NCI-H345 treated with DMSO at 0.1 percent for 48 hours (cell line): Measurements from ENCODE around the gene CYFIP1.
"Not testable (repeated sequence)": the region's sequence is repeated elsewhere in the genome, so short reads cannot be mapped to it uniquely, and the experiment has no call there.

ENCODE experiments used
- DNase-seq: peaks from one replicate; lab custom pipeline; 2025; ENCODE audit not compliant: unreplicated experiment; lab: John Stamatoyannopoulos, UW

The CYFIP1 gene

DNA sequence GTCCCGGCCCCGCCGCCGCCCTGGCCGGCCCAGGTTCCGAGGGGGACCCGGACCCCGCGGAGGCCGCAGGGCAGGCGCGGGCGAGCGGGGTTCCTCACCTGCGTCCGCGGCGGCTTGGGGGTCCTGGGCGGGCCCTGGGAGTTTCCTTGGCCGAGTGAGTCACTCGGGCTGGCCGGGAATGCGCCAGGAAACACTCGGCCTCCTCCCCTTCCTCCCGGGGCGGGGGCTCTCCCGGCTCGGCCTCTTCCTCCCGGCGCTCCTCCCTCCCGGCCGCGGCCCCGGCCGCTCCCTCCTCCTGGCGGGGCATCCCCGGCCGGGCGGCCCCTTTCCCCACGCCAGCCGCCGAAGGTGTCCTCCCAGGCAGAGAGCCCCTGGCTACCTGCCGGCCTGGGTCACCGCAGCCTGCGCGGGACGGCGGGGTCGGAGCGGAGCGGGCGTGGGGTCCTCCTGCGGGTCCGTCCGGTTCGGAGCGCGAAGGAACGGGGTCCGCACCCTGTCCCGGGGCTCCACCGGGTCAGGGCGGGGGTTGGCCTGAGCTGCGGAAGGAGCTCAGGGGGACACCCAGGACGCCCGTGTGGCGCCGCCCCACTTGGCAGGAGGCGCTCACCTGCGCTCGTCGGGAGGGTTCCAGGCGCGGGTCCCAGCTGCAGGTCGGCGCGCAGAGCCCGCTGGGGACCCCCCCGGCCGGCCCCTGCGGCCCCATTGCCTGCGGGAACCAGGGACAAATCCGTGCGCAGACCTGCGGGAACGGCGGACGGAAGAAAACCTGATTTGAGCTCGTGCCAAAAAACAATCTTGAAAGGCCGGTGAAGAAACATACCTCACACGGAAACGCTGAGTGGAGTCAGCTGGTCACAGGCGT lies at the start of gene CYFIP1:
CYFIP1 (minus strand) TSS at position 180 of the 862 bp plus-strand sequence. CDS start 33,083 bp downstream, outside the sequence.
- DNase-seq, result peak; percentile 33

DNA sequence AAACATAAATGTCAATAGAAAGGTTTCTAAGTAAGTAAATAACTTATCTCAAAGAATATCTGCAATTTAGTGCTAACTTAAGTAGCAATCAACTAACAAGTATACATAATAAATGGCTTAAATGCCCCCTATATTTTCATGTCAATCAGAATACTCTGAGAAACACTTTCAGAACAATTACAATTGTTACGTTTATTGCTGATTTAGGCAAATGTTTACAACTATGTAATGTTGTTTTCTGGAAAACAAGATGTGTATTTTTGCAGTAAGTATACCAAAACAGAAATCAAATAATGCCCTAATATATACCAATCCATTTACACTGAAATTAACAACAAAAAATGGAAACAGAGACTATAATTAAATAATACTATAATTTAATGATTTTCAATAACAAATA lies 46.0 kb upstream of the CYFIP1 start:
- DNase-seq, result no peak

DNA sequence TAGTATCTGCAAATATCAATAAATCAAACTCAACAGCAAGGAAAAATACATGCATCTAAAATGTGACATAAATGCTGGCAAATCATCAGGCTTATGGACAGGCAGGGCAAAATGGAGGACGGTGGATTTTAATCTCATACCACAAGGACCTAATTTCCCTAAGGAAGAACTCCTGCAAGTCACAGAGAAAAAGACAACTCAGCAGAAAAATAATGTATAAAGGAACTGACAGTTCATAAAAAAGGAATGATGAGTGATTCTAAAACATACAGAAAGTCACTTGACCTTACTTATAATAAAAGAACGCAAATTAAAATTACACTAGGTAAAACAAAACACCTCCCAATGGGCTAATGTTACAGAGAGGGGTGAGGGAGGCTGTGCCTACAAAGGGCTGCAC lies 42.0 kb upstream of the CYFIP1 start:
- DNase-seq, result no peak

DNA sequence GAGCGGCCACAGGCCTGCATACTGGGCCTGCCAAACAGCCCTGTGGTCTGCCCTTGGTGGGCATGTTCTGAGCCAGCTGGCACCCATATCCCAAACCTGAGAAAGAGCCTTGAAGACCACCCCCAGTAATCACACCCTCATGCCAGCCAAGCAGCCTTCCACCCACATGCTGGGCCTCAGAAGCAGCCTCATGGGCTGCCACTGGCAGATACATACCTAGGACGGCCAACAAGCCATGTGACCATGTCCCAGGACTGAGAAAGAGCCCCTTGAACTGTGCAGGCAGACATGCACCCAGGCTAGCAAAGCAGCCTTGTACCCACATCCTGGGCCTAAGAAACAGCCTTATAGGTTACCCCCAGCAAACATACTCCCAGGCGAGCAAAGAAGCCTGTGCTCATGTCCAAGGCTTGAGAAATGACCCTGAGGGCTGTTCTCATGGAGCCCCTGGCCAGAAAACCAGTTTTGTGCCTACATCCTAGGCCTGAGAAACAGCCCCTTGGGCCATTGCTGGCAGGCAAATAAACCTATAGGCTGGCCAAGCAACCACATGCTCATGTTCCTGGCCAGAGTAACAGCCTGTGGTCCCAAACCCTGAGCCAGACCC lies 34.3 kb upstream of the CYFIP1 start:
- no peak for DNase-seq

DNA sequence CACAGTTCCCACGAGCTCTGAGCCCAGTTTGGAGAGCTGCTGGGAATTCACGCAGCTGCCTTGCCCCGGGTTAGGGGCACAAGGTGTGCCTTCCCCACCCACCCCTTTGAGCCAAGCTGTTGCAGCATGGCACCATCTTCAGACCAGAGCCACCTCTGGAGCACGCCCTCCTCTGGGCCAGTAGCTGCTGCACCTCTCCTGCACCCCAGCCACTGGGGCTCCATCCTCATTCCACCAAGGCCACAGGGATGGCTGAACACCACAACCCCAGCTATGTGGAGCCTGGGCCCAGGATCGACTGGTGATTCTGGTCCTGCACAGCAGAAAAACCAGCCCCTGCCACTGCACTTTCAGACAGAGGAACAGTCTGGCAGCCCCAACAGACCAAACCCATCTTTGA lies 33.5 kb upstream of the CYFIP1 start:
- DNase-seq, result no peak

DNA sequence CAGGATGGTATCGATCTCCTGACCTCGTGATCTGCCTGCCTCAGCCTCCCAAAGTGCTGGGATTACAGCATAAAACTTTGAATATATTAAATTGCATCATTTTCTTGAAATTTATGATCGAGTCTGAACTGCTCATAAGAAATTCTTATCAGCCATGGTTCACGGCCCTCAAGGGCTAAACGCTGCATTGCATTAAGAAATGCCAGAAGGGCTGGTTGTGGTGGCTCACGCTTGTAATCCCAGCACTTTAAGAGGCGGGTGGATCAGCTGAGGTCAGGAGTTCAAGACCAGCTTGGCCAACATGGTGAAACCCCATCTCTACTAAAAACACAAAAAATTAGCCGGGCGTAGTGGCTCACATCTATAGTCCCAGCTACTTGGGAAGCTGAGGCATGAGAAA lies 32.4 kb upstream of the CYFIP1 start:
- DNase-seq, result not testable (repeated sequence)

DNA sequence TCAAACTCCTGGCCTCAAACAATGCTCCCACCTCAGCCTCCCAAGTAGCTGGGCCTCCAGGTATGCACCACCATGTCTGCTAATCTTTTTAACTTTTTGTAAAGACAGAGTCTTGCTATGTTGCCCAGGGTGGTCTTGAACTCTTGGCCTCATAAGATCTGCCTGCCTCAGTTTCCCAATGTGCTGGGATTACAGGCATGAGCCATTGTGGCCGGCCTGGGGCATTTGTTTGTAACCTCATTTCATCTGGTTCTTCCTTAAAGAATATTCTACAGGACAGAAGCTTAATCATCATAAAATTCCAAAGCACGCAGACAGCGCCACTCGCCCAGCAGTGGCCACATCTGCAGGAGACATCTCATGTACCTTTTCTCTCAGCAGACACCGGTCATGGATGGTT lies 23.6 kb upstream of the CYFIP1 start:
- no peak for DNase-seq

DNA sequence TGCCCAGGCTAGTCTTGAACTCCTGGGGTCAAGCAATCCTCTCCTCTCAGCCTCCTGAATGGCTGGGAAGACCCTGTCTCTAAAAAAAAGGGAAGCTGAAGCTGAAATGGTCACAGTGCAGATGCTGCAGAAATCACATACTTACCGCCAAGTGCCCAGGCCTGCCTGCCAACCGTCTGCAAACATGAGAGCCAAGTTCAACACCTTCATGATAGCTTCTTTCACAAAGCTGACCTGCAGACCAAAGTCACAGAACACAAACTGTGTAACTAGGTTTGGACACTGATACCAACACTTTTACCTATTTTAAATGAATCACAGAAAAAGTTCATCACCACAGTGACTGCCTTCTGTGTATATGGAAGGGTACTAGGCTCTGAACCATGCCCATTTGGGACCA lies 22.8 kb upstream of the CYFIP1 start:
- no peak for DNase-seq

DNA sequence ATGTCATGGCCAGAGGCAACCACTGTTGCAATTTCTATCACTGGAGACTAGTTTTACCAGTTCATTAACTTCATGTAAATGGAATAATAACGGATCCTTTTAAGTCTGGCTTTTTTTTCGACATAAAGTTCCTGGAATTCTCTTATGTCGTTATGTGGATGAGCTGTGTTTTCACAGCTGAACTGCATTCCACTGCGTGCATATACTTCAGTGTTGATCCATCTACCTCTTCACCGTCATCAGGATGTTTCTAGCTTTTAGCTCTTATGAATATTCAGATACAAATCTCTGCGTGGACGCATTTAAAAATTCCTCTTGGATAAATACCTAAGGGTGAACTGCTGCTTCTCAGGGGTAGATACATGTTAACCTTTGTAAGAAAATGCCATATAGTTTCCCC lies 15.6 kb upstream of the CYFIP1 start:
- DNase-seq, result no peak

DNA sequence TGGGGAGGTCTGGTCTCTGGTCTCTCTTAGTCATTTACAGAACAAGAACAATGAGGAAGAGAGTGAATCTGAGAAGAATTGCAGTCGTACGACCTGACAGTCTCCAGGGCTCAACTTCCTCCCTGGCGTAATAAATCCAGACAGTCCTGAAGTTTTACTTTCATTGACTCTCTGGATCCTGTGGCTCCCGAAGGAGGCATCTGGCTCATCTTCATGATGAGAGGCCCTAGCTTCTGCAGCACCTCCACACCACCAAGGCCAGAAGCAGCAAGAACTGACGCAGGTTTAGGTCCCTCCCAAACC lies 11.8 kb upstream of the CYFIP1 start:
- no peak for DNase-seq

DNA sequence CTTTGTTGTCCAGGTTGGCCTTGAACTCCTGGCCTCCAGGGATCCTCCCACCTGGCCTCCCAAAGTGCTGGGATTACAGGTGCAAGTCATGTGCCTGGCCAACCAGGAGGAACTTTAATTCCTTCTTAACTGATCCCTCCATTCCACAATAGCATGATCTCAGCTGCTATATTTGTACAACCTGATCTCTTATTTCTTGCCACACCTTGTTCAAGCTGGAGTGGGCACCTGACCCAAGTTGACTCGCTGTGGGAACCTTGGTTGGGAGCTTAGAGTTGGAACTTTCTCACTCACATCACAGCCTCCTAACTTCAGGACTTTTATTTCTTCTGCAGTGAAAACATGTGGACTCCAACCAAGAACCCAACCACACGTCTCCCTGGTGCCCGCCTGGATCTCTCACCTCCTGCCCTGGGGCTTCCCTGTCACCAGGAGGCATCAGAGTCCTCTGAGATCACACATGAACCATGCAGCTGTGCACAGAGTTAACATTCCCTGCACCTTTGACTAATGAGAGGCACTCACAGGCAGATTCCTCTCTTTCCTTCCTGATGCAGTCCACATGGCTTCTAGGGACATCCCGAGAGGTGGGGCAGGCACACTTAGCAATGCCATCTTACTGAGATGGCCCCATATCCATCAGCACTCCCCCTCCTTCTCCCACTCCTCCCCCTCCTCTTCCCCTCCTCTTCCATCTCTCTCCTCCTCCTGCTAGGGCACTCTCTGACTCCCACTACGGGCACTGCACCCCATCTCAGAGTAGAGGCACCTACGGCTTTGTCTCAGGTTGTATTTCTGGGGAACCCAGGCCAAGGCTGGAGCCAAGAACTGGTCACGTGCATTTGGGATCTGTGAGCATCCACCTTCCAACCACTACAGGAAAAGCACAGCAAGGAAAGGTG lies 9.7 kb upstream of the CYFIP1 start:
- DNase-seq, result no peak

DNA sequence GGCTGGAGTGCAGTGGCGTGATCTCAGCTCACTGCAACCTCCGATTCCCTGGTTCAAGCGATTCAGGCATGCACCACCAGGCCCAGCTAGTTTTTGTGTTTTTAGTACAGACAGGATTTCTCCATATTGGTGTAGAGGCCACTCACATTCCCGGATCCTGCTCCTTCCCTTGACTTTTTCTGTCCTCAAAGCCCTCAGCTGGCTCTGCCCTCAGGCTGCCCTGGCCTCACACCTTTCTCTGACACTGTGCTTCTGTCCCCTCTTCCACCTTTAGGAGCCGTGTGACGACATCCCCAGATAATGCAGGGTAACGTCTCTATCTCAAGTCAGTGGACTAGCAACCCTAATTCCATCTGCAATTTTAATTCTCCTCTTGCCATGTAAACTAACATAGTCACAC lies 8.6 kb upstream of the CYFIP1 start:
- no peak for DNase-seq

DNA sequence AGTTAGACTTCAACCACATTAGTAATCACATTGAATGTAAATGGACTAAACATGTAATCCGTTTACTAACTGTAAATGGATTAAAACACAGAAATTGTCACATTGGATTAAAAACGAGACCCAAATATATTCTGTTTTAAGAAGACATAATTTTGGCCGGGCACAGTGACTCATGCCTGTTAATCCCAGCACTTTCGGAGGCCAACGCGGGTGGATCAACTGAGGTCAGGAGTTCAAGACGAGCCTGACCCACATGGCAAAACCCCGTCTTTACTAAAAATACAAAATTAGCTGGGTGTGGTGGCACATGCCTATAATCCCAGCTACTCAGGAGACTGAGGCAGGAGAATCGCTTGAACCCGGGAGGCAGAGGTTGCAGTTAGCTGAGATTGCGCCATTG lies 1.8 kb upstream of the CYFIP1 start:
- not testable (repeated sequence) for DNase-seq

DNA sequence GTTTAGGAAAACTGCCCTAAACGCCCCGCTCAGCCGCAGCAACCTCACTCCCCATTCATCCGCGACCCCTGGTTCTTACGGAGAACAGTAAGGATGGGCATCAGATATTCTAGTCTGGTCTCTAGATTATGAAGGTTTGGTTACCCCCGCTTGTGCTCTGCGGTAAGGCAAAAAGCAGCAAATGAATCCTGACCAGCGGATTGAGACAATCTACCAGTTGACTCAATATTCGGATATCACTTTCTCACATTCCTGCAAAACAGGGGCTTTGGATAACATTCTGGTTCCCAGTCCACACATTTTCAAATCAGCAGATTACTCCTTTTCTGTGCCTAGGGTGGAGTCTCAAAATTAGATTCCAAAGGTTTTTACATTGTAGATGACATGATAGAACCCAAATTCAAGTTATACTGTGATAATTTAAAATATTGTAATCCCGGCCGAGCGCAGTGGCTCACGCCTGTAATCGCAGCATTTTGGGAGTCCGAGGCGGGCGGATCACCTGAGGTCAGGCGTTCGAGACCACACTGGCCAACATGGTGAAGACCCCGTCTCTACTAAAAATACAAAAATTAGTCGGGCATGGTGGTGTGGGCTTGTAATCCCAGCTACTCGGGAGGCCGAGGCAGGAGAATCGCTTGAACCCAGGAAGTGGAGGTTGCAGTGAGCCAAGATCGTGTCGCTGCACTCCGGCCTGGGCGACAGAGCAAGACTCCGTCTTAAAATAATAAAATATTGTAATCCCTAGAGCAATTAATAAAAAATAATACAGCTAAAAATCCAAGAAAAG lies 1.1 kb upstream of the CYFIP1 start:
- no peak for DNase-seq

DNA sequence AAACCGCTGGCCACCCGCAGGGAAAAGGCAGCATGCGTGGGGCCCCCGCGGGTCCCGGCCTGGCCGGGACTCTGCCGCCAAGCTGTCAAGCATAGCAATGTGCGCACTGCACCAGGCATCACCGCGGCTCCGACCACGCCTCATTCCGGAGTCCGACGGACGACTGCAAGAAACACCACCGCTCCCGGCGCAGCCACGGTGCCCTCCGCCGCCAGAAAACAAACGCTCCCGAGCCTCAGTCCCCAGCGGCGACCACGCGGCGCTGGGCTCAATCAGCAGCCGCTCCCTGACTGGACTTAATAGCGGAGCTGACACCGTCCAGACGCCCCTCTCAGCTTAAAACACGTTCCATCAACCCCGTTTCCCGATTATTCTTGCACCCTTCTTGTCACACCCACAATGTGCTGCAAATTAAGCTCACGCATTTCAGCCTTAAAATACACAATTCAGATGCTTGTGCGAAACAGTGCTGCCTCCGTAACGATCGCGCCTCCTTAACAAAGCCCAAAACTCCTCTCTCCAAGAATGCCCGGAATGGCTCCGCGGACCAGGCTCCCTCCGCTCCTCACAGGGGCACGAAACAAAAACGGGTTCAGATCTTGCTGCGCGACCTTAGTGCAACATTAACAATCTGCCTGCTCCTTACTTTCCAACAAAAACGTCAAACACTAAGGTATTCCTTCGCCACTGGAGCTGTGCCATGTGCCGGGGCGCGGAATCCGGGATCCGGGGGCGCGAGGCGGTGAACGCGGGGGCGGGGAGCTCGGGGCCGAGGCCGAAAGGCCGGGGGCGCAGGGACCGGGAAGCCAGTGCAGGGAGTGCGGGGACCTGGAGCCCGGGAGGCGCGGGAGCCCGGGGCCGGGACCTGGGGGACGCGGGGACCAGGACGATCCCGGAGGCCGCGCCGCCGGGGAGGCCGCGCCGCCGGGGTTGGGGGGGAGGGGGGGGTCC lies 655 bp downstream of the CYFIP1 start:
- peak; percentile 43 for DNase-seq

DNA sequence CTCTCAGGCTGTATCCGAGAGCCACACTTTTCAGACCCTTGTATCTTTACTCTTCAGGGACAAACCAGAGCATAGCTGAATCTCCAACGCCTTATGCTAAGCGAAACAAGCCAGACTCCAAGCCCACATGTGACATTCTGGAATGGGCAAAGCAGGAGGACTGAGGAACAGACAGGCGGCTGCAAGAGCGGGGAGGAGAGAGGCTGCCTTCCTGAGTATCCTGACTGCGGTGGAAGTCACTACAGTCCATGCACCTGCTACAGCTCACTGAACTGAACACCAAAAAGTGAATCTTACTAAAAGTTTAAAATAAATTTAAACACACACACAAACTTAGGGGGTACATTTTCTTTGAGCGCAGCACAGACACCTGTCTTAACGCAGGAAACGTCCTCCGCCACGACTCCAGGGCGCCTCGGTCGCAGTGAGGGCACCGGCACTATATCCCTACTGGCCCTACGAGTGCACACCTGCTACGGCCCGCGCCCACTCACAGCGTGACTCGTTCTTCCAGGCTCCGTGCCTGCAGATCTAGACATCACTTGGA lies 1.4 kb downstream of the CYFIP1 start:
- DNase-seq, result no peak

DNA sequence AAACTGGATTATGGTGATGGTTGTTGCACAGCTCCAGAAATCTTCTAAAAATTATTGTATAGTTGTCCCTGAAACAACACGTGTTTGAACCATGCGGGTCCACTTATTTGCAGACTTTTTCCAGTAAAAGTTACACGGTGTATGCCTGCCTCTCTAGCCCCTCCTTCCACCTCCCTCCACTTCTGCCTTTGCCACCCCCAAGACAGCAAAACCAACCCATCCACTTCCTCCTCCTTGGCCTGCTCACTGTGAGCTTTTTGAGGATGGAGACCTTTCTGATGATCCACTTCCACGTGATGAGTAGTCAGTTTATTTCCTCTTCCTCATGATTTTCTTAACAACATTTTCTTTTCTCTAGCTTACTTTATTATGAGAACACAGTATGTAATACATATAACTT lies 5.4 kb downstream of the CYFIP1 start:
- no peak for DNase-seq

DNA sequence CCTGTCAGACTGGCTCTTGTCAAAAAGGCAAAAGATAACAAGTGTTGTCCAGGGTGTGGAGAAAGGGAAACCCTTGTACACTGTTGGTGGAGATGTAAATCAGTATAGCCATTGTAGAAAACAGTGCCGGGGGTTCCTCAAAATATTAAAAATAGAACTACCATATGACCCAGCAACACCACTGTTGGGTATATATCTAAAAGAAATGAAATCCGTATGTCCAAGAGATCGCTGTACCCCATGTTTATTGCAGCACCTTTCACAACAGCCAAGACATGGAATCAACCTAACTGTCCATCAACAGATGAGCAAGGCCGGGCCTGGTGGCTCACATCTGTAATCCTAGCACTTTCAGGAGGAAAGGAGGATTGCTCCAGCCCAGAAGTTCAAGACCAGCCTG lies 6.2 kb downstream of the CYFIP1 start:
- DNase-seq, result no peak

DNA sequence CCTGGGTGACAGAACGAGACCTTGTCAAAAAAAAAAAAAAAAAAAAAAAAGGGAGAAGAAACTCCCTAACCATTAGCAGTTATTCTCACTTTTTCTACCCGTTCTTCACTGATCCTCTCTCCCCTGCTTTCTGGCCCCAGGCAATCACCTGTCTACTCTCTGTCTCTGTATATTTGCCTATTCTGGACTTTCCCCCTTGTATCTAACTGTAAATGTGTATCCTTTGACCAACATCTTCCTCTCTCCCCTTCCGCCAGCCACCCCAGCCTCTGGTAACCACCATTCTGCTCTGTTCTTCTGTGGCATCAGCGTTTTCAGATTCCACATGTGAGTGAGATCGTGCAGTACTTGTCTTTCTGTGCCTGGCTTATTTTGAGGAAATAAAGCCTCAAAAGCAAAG lies 6.9 kb downstream of the CYFIP1 start:
- DNase-seq, result no peak

DNA sequence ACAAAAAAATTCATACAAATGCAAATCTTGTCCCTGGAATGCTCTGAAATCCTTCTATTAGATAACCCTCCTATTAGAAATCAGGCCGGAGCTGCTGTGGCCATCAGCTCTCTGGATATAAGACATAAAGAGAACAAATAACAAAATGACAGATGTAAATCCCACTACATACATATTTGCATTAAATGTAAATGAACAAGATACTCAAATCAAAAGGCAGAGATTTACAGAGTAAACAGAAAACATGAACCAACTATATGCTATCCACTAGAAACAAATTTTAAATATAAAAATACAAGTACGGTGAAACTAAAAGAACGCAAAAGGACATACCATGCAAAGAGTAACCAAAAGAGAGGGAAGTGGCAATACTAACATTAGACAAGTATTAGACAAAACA lies 10.7 kb downstream of the CYFIP1 start:
- DNase-seq, result no peak
